HepG2 (cell line): Measurements from ENCODE around the gene FOXA3. TPM values are rescaled to one million over a fixed set of nuclear protein-coding genes. Genes with fewer than 3 reads are reported as not detected.

ENCODE experiments used
- FOXK2 ChIP-seq: fragments of 450-650 bp; IDR thresholded peaks from 2 replicates; pipeline ENCODE4 v1.6.1; 2016
- POLR2A ChIP-seq, 2 experiments: IDR thresholded peaks; 2 replicates each; pipeline ENCODE4 v1.6.1; 2011; ENCODE audit warnings: low read depth in 2 of 2, low read length in 2 of 2, mild to moderate bottlenecking in 1 of 2, moderate library complexity in 1 of 2; ENCODE audit not compliant: insufficient read depth in 1 of 2
- SMAD1 ChIP-seq: sonication (generic); formaldehyde crosslinking; IDR thresholded peaks from 2 replicates; pipeline ENCODE4 v1.4.0; 2020; ENCODE audit warnings: missing genetic modification reagents, low read depth, mild to moderate bottlenecking, borderline replicate concordance
- ZBTB38 ChIP-seq: sonication (generic); formaldehyde crosslinking; IDR thresholded peaks from 2 replicates; pipeline ENCODE4 v1.5.1; 2020; ENCODE audit warnings: mild to moderate bottlenecking, missing genetic modification reagents
- polyA plus RNA-seq, 8 experiments: library from polyadenylated mRNA; depleted of rRNA in 3 of 8; stranded (reverse) in 7 of 8; unstranded in 1 of 8; fragments of >200 nt; fragmentation: Illumina TruSeq in 4 of 8; extraction: Trizol in 4 of 8; gene quantifications; 2 replicates each; pipeline versions ENCODE4 v1.2.1 to v1.2.3, GENCODE V29; 2011 to 2016; ENCODE audit warnings: low read depth in 4 of 8, missing spikeins in 1 of 8, mixed read lengths in 1 of 8; ENCODE audit not compliant: insufficient read depth in 1 of 8
- total RNA-seq, 5 experiments: library from RNA; depleted of rRNA; stranded (reverse); fragments of >200 nt; fragmentation: Illumina TruSeq; extraction: Trizol; gene quantifications; 2 replicates each; pipeline ENCODE4 v1.2.3, GENCODE V29; 2016; ENCODE audit warnings: low read depth in 1 of 5
- TF ChIP-seq, protein P1 (sequence below): sonication (generic); formaldehyde crosslinking; IDR thresholded peaks from 2 replicates; pipeline ENCODE4 v1.4.0; 2020; ENCODE audit warnings: mild to moderate bottlenecking, missing genetic modification reagents, borderline replicate concordance
- TF ChIP-seq, protein P2 (sequence below): sonication (generic); formaldehyde crosslinking; IDR thresholded peaks from 2 replicates; pipeline ENCODE4 v1.9.0; 2022; ENCODE audit warnings: low read depth, missing genetic modification reagents

Gene FOXA3
- total and polyA plus RNA-seq, 2 of the 13 experiments (the other 11 are each of a cell fraction or from before 2014, with no cell fraction given), result 29.8 to 47.6 TPM

DNA sequence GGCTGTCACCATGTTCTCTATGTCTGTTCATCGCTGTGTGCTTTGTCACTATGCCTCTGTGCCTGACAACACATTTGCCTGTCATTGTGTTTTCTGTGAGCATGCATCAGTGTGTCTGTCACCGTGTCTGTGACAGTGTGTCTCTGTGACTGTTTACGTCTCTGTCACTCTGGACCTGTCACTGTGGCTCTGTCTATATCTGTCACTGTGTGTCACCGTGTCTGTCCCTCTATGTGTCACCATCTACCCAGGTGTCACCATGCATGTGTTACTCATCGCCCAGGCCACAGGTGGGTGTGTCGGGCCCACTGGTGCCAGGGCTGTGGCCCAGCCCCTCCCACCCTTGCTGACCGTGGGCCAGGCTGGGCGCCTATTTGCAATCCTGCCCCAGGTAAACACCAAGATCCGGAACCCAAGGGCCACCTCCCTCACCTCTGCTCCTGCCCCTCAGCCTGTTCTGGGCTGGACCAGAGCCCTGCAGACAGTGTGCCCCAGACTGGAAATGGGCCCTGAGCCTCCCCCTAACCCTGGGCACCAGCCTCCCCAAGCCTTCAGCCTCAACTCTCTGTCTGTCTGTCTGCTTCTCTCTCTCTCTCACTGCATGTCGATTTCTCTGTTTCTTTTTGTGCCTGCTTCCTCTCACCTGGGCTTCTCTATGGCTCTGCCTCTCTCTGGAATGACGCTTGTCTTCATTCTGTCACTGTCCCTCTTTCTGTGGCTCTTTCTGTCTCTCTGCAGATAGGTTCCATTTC, 14.1 kb downstream of the FOXA3 start (continued):
- TF ChIP-seq, protein P1, sequence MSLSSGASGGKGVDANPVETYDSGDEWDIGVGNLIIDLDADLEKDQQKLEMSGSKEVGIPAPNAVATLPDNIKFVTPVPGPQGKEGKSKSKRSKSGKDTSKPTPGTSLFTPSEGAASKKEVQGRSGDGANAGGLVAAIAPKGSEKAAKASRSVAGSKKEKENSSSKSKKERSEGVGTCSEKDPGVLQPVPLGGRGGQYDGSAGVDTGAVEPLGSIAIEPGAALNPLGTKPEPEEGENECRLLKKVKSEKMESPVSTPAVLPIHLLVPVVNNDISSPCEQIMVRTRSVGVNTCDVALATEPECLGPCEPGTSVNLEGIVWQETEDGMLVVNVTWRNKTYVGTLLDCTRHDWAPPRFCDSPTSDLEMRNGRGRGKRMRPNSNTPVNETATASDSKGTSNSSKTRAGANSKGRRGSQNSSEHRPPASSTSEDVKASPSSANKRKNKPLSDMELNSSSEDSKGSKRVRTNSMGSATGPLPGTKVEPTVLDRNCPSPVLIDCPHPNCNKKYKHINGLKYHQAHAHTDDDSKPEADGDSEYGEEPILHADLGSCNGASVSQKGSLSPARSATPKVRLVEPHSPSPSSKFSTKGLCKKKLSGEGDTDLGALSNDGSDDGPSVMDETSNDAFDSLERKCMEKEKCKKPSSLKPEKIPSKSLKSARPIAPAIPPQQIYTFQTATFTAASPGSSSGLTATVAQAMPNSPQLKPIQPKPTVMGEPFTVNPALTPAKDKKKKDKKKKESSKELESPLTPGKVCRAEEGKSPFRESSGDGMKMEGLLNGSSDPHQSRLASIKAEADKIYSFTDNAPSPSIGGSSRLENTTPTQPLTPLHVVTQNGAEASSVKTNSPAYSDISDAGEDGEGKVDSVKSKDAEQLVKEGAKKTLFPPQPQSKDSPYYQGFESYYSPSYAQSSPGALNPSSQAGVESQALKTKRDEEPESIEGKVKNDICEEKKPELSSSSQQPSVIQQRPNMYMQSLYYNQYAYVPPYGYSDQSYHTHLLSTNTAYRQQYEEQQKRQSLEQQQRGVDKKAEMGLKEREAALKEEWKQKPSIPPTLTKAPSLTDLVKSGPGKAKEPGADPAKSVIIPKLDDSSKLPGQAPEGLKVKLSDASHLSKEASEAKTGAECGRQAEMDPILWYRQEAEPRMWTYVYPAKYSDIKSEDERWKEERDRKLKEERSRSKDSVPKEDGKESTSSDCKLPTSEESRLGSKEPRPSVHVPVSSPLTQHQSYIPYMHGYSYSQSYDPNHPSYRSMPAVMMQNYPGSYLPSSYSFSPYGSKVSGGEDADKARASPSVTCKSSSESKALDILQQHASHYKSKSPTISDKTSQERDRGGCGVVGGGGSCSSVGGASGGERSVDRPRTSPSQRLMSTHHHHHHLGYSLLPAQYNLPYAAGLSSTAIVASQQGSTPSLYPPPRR, result peak; percentile 65
- TF ChIP-seq SMAD1 (CRISPR knock-in tag) (0 out of 2 replicates have a peak, but pooled peaks have one; percentile 48), FOXK2 (peak; percentile 70), POLR2A (IDR thresholded peaks at IDR 0.05; ENCODE audit: insufficient read depth in 1 of 2, low read depth in 2 of 2, low read length in 2 of 2) (peak in 1 of 2 experiments; percentile 18; a peak in 1 of 4 replicates), ZBTB38 (CRISPR knock-in tag) (no peak)
- TF ChIP-seq, protein P2, sequence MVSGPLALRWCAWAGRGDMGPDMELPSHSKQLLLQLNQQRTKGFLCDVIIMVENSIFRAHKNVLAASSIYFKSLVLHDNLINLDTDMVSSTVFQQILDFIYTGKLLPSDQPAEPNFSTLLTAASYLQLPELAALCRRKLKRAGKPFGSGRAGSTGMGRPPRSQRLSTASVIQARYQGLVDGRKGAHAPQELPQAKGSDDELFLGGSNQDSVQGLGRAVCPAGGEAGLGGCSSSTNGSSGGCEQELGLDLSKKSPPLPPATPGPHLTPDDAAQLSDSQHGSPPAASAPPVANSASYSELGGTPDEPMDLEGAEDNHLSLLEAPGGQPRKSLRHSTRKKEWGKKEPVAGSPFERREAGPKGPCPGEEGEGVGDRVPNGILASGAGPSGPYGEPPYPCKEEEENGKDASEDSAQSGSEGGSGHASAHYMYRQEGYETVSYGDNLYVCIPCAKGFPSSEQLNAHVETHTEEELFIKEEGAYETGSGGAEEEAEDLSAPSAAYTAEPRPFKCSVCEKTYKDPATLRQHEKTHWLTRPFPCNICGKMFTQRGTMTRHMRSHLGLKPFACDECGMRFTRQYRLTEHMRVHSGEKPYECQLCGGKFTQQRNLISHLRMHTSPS (CRISPR knock-in tag), result peak; percentile 97
- TF ChIP-seq, all 625 proteins: peak for 112
